22Rv1 (cell line): ENCODE results near the gene MYOCD.

ENCODE experiments used
- ZFX ChIP-seq: fragments of 450-650 bp; IDR thresholded peaks from 2 replicates; pipeline ENCODE4 v1.6.1; 2017; ENCODE audit warnings: antibody characterized with exemption, borderline replicate concordance
- TF ChIP-seq, protein P1 (sequence below): fragments of 450-650 bp; IDR thresholded peaks from 2 replicates; pipeline ENCODE4 v1.5.1; 2017; ENCODE audit warnings: mild to moderate bottlenecking

DNA sequence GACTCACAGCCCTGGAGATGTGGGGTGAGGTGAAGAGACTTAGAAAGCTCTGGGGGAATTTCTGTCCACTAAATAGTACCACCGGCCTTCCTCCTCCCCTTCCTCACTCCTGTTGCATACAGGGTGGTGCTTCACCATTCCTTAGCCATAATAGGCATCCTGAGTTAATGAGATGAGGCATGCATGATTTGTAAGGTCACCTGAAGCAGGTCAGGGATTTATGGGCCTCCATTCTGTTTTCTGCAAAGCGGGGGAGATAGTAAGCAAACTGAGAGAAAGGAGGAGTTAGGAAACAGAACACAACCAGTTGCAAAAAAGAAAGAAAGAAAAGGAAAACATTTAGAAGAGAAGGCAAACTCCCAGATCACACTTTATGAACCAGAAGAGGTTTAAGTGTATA lies 9.3 kb upstream of the MYOCD start:
- TF ChIP-seq, protein P1, sequence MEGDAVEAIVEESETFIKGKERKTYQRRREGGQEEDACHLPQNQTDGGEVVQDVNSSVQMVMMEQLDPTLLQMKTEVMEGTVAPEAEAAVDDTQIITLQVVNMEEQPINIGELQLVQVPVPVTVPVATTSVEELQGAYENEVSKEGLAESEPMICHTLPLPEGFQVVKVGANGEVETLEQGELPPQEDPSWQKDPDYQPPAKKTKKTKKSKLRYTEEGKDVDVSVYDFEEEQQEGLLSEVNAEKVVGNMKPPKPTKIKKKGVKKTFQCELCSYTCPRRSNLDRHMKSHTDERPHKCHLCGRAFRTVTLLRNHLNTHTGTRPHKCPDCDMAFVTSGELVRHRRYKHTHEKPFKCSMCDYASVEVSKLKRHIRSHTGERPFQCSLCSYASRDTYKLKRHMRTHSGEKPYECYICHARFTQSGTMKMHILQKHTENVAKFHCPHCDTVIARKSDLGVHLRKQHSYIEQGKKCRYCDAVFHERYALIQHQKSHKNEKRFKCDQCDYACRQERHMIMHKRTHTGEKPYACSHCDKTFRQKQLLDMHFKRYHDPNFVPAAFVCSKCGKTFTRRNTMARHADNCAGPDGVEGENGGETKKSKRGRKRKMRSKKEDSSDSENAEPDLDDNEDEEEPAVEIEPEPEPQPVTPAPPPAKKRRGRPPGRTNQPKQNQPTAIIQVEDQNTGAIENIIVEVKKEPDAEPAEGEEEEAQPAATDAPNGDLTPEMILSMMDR: no peak
- no peak for TF ChIP-seq ZFX
